CD14-positive monocyte (primary cell): ENCODE data around the gene MACROH2A2. TPM values are rescaled to one million over a fixed set of nuclear protein-coding genes. Genes with fewer than 3 reads are reported as not detected.

Experiments
- DNase-seq, 3 donors: peaks; one replicate each; pipeline ENCODE4 v3.0.0-alpha.2; 2011 to 2022
- H2AFZ ChIP-seq: 2 replicates; pipeline ENCODE4 v1.6.0; 2012; ENCODE audit warnings: mild to moderate bottlenecking, low read depth, low read length, inconsistent platforms; ENCODE audit not compliant: insufficient read depth, poor library complexity, severe bottlenecking
- H3K27ac ChIP-seq, 2 donors: 1 replicate in 1 of 2; 2 replicates in 1 of 2; pipeline ENCODE4 v1.5.1; 2012 to 2013; ENCODE audit warnings: low read length in 2 of 2, control low read depth in 1 of 2, inconsistent platforms in 1 of 2, low read depth in 1 of 2, mild to moderate bottlenecking in 1 of 2
- H3K27me3 ChIP-seq, 2 donors: one replicate each; pipeline versions ENCODE4 v1.6.0 to v1.6.1; 2011 to 2013; ENCODE audit warnings: low read length in 2 of 2; ENCODE audit not compliant: control insufficient read depth in 2 of 2, insufficient read depth in 2 of 2
- H3K36me3 ChIP-seq, 2 donors: replicated peaks in 1 of 2; 1 replicate in 1 of 2; 2 replicates in 1 of 2; pipeline versions ENCODE4 v1.5.1 to v1.6.1; 2012 to 2013; ENCODE audit warnings: low read length in 2 of 2, control low read depth in 1 of 2, inconsistent platforms in 1 of 2, mild to moderate bottlenecking in 1 of 2; ENCODE audit not compliant: insufficient read depth in 2 of 2, control insufficient read depth in 1 of 2
- H3K4me1 ChIP-seq, 2 donors: 1 replicate in 1 of 2; 2 replicates in 1 of 2; pipeline versions ENCODE4 v1.5.1 to v1.6.1; 2012 to 2013; ENCODE audit warnings: low read length in 2 of 2, control low read depth in 1 of 2, inconsistent platforms in 1 of 2, mild to moderate bottlenecking in 1 of 2, moderate library complexity in 1 of 2; ENCODE audit not compliant: insufficient read depth in 2 of 2, control insufficient read depth in 1 of 2
- H3K4me2 ChIP-seq: replicated peaks from 2 replicates; pipeline ENCODE3; 2012; ENCODE audit warnings: low read length, moderate library complexity, mild to moderate bottlenecking; ENCODE audit not compliant: poor library complexity, severe bottlenecking; ENCODE audit errors: extremely low read depth
- H3K4me3 ChIP-seq, 3 experiments: fragments of 200-600 bp in 1 of 3; sonication (generic) in 1 of 3; replicated peaks in 1 of 3; 1 replicate in 2 of 3; 2 replicates in 1 of 3; pipeline ENCODE4 v1.5.1; 2011 to 2013; ENCODE audit warnings: low read length in 3 of 3, mild to moderate bottlenecking in 3 of 3, control low read depth in 2 of 3, low read depth in 2 of 3, inconsistent platforms in 1 of 3, moderate library complexity in 1 of 3
- H3K79me2 ChIP-seq: 2 replicates; pipeline ENCODE4 v1.6.0; 2012; ENCODE audit warnings: mild to moderate bottlenecking, control low read depth, inconsistent platforms, low read length, moderate library complexity; ENCODE audit not compliant: insufficient read depth
- H3K9ac ChIP-seq: 2 replicates; pipeline ENCODE4 v1.6.0; 2017; ENCODE audit warnings: low read length, mild to moderate bottlenecking; ENCODE audit not compliant: insufficient read depth, poor library complexity, severe bottlenecking
- H3K9me3 ChIP-seq, 2 donors: replicated peaks in 1 of 2; 1 replicate in 1 of 2; 2 replicates in 1 of 2; pipeline versions ENCODE4 v1.5.1 to v1.6.1; 2012 to 2013; ENCODE audit warnings: low read length in 2 of 2, control low read depth in 1 of 2; ENCODE audit not compliant: control insufficient read depth in 1 of 2, insufficient read depth in 1 of 2
- H4K20me1 ChIP-seq: 2 replicates; pipeline ENCODE4 v1.6.0; 2012; ENCODE audit warnings: mild to moderate bottlenecking, low read length, control low read depth, moderate library complexity; ENCODE audit not compliant: insufficient read depth
- H3K27ac Mint-ChIP-seq, 7 donors: one replicate each; pipeline ENCODE4 v1.8.0; 2020; ENCODE audit warnings: mild to moderate bottlenecking in 7 of 7, mixed read lengths in 7 of 7, moderate library complexity in 6 of 7, inconsistent platforms in 2 of 7
- H3K27me3 Mint-ChIP-seq, 3 donors: one replicate each; pipeline ENCODE4 v1.8.0; 2021 to 2022; ENCODE audit warnings: low read depth in 3 of 3, mild to moderate bottlenecking in 3 of 3, mixed read lengths in 3 of 3, moderate library complexity in 3 of 3, inconsistent platforms in 1 of 3
- H3K36me3 Mint-ChIP-seq, 2 donors: one replicate each; pipeline ENCODE4 v1.8.0; 2020; ENCODE audit warnings: mixed read lengths in 2 of 2, inconsistent platforms in 1 of 2, mild to moderate bottlenecking in 1 of 2
- H3K4me1 Mint-ChIP-seq: one replicate; pipeline ENCODE4 v1.8.0; 2020; ENCODE audit warnings: mild to moderate bottlenecking, mixed read lengths
- H3K4me3 Mint-ChIP-seq, 2 donors: one replicate each; pipeline ENCODE4 v1.8.0; 2020; ENCODE audit warnings: mild to moderate bottlenecking in 2 of 2, mixed read lengths in 2 of 2, moderate library complexity in 1 of 2
- H3K9me3 Mint-ChIP-seq, 7 donors: one replicate each; pipeline ENCODE4 v1.8.0; 2020 to 2022; ENCODE audit warnings: mixed read lengths in 7 of 7, mild to moderate bottlenecking in 6 of 7, moderate library complexity in 6 of 7, inconsistent platforms in 2 of 7
- CTCF ChIP-seq: fragments of 200-600 bp; IDR thresholded peaks from one replicate; pipeline ENCODE4 v1.8.0; 2022; ENCODE audit warnings: antibody characterized with exemption, mild to moderate bottlenecking
- WGBS: methylation state at CpG from one replicate; pipeline ENCODE4 v1.1.5; 2013; ENCODE audit warnings: missing lambda C conversion rate; ENCODE audit not compliant: insufficient coverage; 5-methylcytosine and 5-hydroxymethylcytosine counted together
- intact Hi-C, 2 donors: fragments of 100-400 bp; cut with micrococcal nuclease; formaldehyde crosslinking; loops; one replicate each; pipeline versions ENCODE4 v1.15.0 to v1.15.1; 2023
- polyA plus RNA-seq, 3 donors: library from polyadenylated mRNA; depleted of rRNA in 1 of 3; unstranded in 2 of 3; stranded (reverse) in 1 of 3; fragments of 300-500 nt in 2 of 3; fragments of >200 nt in 1 of 3; fragmentation: Illumina TruSeq in 2 of 3; gene quantifications; 1 replicate in 2 of 3; 2 replicates in 1 of 3; pipeline ENCODE4 v1.2.3, GENCODE V29; 2012 to 2021

The MACROH2A2 gene
- polyA plus RNA-seq, 3 donors = 1.0 to 1.9 (median 1.7) TPM

GRCh38 chr10:70051848-70052247 lies 798 bp upstream of the MACROH2A2 start:
- Mint-ChIP-seq H3K36me3 (no peaks in the 10 kb centered on the region), H3K27me3 (peaks cover 28 to 49% (median 34%) of the 10 kb centered on the region in 3 donors), H3K9me3 (peaks cover 0 to 4% (median 2%) of the 10 kb centered on the region in 7 donors), H3K4me3 (peak overlapping the region in 1 of 2 donors; percentile 96), H3K4me1 (peaks cover 13% of the 10 kb centered on the region), H3K27ac (no peak overlapping the region)
- Histone ChIP-seq H3K9me3 (peaks cover 0 to 5% of the 10 kb centered on the region in 2 donors), H3K36me3 (no peaks in the 10 kb centered on the region), H3K4me1 (peaks cover 9 to 19% of the 10 kb centered on the region in 2 donors), H3K79me2 (no peaks in the 10 kb centered on the region), H3K4me3 (no peak overlapping the region), H3K27ac (no peak overlapping the region), H3K9ac (no peak overlapping the region), H3K4me2 (no peak overlapping the region), H3K27me3 (peaks cover 20 to 28% of the 10 kb centered on the region in 2 donors), H4K20me1 (no peaks in the 10 kb centered on the region), H2AFZ (no peak overlapping the region)
- no peak for TF ChIP-seq CTCF
- DNase-seq = no peak
- intact Hi-C loops = no loop called here
- WGBS = 67% methylated on average over 2 of the region's 6 CpGs

GRCh38 chr10:70053218-70053840 lies 683 bp downstream of the MACROH2A2 start:
- H3K4me1 ChIP-seq = peaks cover 9 to 19% of the 10 kb centered on the region in 2 donors
- no peaks in the 10 kb centered on the region for H3K79me2 ChIP-seq
- H3K27me3 ChIP-seq = peaks cover 20 to 28% of the 10 kb centered on the region in 2 donors
- Mint-ChIP-seq H3K27me3 (peaks cover 28 to 49% (median 35%) of the 10 kb centered on the region in 3 donors), H3K36me3 (no peaks in the 10 kb centered on the region), H3K4me1 (peaks cover 13% of the 10 kb centered on the region), H3K4me3 (peak overlapping the region; percentile 84 to 96), H3K9me3 (peaks cover 0 to 4% (median 2%) of the 10 kb centered on the region in 7 donors), H3K27ac (no peak overlapping the region)
- WGBS = under 1% methylated on average over 63 of the region's 78 CpGs
- H3K4me3 ChIP-seq = peak overlapping the region; percentile 58 to 86 (median 64)
- intact Hi-C loops = no loop called here
- H4K20me1 ChIP-seq = no peaks in the 10 kb centered on the region
- TF ChIP-seq CTCF = no peak
- peak overlapping the region; percentile 84 for H2AFZ ChIP-seq
- H3K36me3 ChIP-seq = no peaks in the 10 kb centered on the region
- no peak overlapping the region for H3K27ac ChIP-seq
- peaks cover 0 to 5% of the 10 kb centered on the region in 2 donors for H3K9me3 ChIP-seq
- DNase-seq = no peak
- peak overlapping the region; percentile 98 for H3K4me2 ChIP-seq
- H3K9ac ChIP-seq = peak overlapping the region; percentile 16
